ENCODE data around the gene FAM20A.

GRCh38 chr17:68605914-68606313, 4.7 kb upstream of the FAM20A start:
- TF ChIP-seq CTCF (IDR thresholded peaks at IDR 0.05; ENCODE audit: low read depth, low read length, missing input control) (no peak), SP1 (IDR thresholded peaks at IDR 0.05) (no peak), EGR1 (IDR thresholded peaks at IDR 0.05; ENCODE audit: low read depth in 2 of 2) (no peak), JUND (IDR thresholded peaks at IDR 0.05) (no peak), RAD21 (IDR thresholded peaks at IDR 0.05) (no peak), ATF3 (IDR thresholded peaks at IDR 0.05) (no peak), MAX (IDR thresholded peaks at IDR 0.05) (no peak), YY1 (IDR thresholded peaks at IDR 0.05) (no peak), GABPA (IDR thresholded peaks at IDR 0.05 in 1 of 2, conservative IDR thresholded peaks at IDR 0.05 in 1 of 2) (no peak)
